ENCODE measurements around the gene SUSD5. TPM values are rescaled to one million over a fixed set of nuclear protein-coding genes. Genes with fewer than 3 reads are reported as not detected.

The SUSD5 gene
- total RNA-seq, 4 donors from 2014 or later, result 0.13 to 1.2 (median 0.76) TPM; not detected in 1

DNA sequence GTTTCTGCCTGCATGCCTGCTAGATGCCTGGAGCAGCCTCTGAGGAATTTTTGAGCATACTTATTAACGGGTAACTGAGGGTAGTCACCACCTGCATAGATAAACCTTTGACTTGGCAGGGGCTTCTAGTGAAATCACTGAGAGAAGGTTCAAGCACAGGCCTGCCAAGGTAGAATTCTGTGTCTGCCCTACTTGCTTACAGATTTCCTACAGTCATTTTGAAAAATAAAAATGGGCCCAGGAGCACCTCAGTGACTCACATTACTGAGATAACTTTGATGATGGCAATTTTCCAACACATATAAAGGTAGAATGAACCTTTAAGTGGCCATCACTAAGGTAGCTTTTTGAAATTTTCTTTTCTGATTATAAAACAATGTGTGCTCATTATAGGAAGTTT is 94.0 kb downstream of the SUSD5 start:
- no peak for DNase-seq
- TF ChIP-seq, protein P1, sequence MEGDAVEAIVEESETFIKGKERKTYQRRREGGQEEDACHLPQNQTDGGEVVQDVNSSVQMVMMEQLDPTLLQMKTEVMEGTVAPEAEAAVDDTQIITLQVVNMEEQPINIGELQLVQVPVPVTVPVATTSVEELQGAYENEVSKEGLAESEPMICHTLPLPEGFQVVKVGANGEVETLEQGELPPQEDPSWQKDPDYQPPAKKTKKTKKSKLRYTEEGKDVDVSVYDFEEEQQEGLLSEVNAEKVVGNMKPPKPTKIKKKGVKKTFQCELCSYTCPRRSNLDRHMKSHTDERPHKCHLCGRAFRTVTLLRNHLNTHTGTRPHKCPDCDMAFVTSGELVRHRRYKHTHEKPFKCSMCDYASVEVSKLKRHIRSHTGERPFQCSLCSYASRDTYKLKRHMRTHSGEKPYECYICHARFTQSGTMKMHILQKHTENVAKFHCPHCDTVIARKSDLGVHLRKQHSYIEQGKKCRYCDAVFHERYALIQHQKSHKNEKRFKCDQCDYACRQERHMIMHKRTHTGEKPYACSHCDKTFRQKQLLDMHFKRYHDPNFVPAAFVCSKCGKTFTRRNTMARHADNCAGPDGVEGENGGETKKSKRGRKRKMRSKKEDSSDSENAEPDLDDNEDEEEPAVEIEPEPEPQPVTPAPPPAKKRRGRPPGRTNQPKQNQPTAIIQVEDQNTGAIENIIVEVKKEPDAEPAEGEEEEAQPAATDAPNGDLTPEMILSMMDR (IDR thresholded peaks at IDR 0.05), result no peak
- TF ChIP-seq POLR2A (IDR thresholded peaks at IDR 0.05), result no peak
- intact Hi-C loops (cut with DNase I), result no loop called here
- Histone ChIP-seq H3K27ac (no peak overlapping the region), H3K4me1 (peaks cover 0 to 4% (median 0%) of the 10 kb centered on the region in 3 donors), H3K36me3 (peaks cover 0 to 91% (median 0%) of the 10 kb centered on the region in 3 donors), H3K9me3 (no peaks in the 10 kb centered on the region), H3K4me3 (no peak overlapping the region), H3K27me3 (no peaks in the 10 kb centered on the region)
- 67% methylated on average over 1 of the region's 1 CpG; no CpG with 5 or more reads in 1 of the 2 donors for WGBS, 2 donors

DNA sequence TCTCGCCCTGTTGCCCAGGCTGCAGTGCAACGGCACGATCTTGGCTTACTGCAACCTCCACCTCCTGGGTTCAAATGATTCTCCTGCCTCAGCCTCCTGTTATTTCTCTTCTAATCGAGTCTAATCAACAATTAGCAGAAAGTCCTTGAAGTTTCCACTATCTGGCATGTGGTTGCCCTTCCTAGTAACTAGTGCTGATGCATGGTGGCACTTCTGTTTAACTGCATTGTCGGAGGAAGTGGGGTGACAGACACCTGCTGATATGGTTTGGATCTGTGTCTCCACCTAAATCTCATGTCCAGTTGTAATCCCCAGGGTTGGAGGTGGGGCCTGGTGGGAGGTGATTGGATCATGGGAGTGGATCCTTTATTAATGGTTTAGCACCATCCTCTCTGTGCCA is 95.6 kb downstream of the SUSD5 start:
- H3K36me3 ChIP-seq, result peaks cover 0 to 94% (median 0%) of the 10 kb centered on the region in 3 donors
- H3K4me3 ChIP-seq, result no peak overlapping the region
- 91 to 92% methylated on average over 5 of the region's 5 CpGs for WGBS, 2 donors

DNA sequence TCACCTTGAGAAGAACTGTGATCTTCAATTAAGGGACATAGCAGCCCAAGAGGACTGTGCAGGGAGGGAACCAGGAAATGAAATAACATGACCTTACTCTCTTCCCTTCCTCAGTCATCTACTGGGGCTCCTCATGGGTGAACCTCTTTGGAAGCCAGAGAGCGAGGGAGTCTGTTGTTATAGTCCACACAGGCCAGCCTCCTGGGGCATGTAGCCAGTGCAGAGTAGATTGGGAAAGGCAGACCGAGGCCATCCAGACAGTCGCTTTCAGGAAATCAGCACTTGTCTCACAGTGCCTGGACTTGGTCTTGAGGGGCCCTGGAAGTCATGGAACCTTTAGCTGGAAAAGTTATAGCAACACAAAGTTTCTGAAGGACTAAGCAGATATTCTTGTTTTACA is 98.7 kb downstream of the SUSD5 start:
- Histone ChIP-seq H3K27me3 (no peaks in the 10 kb centered on the region), H3K4me1 (peaks cover 0 to 39% (median under 1%) of the 10 kb centered on the region in 3 donors), H3K27ac (no peak overlapping the region), H3K36me3 (peaks cover 0 to 71% (median 0%) of the 10 kb centered on the region in 3 donors), H3K9me3 (no peaks in the 10 kb centered on the region), H3K4me3 (no peak overlapping the region)
- no peak for DNase-seq
- intact Hi-C loops (cut with DNase I), result no loop called here
- WGBS, 2 donors, result 70 to 74% methylated on average over 2 to 3 of the region's 3 CpGs
- TF ChIP-seq, protein P1 (IDR thresholded peaks at IDR 0.05), result no peak
- no peak for TF ChIP-seq POLR2A (IDR thresholded peaks at IDR 0.05)

More for the DNA sequence above, 95.6 kb downstream of the SUSD5 start:
- TF ChIP-seq POLR2A (IDR thresholded peaks at IDR 0.05), result no peak
- TF ChIP-seq, protein P1 (IDR thresholded peaks at IDR 0.05), result no peak
- H3K4me1 ChIP-seq, result peaks cover 0 to 10% (median 0%) of the 10 kb centered on the region in 3 donors
- no peaks in the 10 kb centered on the region for H3K27me3 ChIP-seq
- H3K9me3 ChIP-seq, result no peaks in the 10 kb centered on the region
- no peak overlapping the region for H3K27ac ChIP-seq
- DNase-seq, result no peak
- intact Hi-C loops (cut with DNase I), result no loop called here

DNA sequence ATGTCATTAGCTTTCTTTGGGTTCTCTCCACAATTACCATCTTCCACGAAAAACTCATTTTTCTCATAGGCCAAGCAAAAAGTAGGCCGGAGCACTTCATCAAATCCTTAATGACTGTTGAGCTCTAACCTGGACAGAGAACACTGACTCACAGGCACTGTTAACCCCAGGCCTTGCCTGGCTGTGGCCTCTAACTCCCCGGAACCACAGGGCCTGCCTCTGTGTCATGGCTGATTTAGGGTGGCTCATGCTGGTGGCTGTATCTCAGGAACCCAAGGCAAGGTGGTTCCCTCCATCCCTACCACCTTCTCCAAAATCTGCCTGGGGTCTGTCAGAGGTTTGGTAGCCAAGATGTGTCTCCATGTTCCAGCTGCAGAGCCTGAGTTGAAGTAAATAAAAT is 101.1 kb downstream of the SUSD5 start:
- DNase-seq, result no peak
- Histone ChIP-seq H3K4me3 (no peak overlapping the region), H3K27ac (no peak overlapping the region), H3K36me3 (peaks cover 0 to 47% (median 0%) of the 10 kb centered on the region in 3 donors), H3K27me3 (no peaks in the 10 kb centered on the region), H3K4me1 (peaks cover 3 to 55% (median 6%) of the 10 kb centered on the region in 3 donors), H3K9me3 (no peaks in the 10 kb centered on the region)
- TF ChIP-seq, protein P1 (IDR thresholded peaks at IDR 0.05), result no peak
- TF ChIP-seq POLR2A (IDR thresholded peaks at IDR 0.05), result no peak
- WGBS, 2 donors, result 70 to 84% methylated on average over 3 of the region's 3 CpGs
- intact Hi-C loops (cut with DNase I), result no loop called here

DNA sequence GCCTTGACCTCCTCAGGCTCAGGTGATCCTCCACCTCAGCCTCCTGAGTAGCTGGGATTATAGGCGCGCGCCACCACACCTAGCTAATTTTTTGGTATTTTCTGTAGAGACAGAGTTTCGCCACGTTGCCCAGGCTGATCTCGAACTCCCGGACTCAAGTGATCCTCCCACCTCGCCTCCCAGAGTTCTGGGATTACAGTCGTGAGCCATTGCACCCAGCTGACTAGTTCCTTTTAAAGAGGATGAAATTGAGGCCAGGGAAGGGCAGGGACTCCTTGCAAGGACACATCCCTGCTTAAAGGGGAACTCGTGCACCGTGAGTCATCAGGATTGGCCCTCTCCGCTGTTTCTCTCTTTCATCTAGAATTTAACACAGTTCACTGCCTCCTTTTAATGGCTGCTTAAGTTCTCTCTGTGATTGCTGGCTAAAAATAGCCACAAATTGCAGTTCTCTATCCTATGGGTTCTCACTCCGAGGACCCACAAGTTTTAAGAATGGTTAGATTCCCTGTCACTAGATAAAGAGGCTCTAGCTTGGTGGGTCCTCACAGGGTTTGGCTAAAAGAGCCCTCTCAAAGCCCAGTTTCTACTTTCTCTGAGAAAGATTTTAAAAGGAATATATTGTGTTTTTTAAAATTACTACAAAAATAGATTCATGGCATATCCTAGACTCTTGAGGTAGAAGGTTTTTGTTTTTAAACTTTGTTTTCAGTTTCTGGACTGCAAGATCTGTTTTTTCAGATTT is 103.4 kb downstream of the SUSD5 start:
- Histone ChIP-seq H3K9me3 (no peaks in the 10 kb centered on the region), H3K4me3 (peak overlapping the region; percentile 67 to 87 (median 84)), H3K36me3 (peaks cover 0 to 24% (median 0%) of the 10 kb centered on the region in 3 donors), H3K4me1 (peaks cover 3 to 55% (median 6%) of the 10 kb centered on the region in 3 donors), H3K27me3 (no peaks in the 10 kb centered on the region), H3K27ac (peak overlapping the region; percentile 89 to 99 (median 94))
- intact Hi-C loops (cut with DNase I), result no loop called here
- TF ChIP-seq, protein P1 (IDR thresholded peaks at IDR 0.05), result no peak
- no peak for TF ChIP-seq POLR2A (IDR thresholded peaks at IDR 0.05)
- no peak for DNase-seq
- 18 to 30% methylated on average over 10 to 11 of the region's 13 CpGs for WGBS, 2 donors
